ENCODE results near the gene HIF3A.
A peak's percentile ranks its signal among the peaks of the same experiment; 100 is the strongest.

Gene HIF3A

DNA sequence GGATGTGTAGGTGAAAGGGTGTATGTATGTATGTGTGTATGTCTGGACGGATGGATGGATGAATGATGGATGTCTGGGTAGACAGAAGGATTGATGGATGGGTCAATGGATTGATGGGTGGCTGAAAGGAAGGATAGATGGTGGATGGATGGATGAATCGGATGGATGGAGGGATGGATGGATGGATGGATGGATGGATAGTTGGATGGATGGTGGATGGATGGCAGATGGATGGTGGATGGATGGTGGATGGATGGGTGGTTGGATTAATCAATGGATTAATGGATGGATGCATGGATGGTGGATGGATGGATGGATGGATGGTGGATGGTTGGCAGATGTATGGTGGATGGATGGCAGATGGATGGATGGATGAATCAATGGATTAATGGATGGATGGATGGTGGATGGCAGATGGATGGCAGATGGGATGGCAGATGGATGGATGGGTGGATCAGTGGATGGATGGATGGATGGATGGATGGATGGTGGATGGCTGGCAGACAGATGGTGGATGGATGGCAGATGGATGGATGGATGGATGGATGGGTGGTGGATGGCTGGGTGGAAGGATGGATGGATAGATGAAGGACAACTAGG, 33.6 kb downstream of the HIF3A start:
- no peak for DNase-seq

DNA sequence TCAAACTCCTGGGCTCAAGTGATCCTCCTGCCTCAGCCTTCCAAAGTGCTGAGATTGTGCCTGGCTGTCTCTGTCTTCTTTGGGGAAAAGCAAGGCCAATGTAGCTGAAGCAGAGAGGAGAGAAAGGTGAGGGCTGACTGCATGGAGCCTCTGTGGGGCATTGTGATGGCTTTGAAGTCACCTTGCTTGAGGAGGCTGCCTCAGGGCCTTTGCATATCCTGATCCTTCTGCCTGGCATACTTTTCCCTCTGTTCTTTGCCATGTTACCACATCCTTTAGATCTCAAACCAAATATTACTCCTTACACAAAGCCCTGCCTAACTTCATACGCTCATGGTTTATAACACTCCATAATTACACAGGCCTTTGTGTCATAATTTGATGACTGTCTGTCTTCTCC, 40.6 kb downstream of the HIF3A start:
- DNase-seq: no peak

DNA sequence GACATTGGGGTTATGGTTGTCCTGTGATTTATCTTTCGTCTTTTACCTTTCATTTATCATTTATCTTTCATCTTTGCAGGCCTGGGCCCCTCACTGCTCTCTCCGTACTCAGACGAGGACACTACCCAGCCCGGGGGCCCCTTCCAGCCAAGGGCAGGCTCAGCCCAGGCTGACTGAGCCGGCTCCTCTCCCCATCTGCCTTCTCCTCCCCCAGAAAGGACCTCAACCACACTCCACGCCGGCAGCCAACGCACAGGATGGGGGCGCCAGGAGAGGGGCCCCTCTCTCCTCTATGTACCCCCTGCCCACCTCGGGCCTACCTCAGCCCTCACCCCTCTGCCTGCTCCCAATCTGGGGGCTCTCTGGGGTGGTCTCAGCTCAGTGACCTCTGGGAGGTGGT, 42.6 kb downstream of the HIF3A start:
- DNase-seq: no peak

DNA sequence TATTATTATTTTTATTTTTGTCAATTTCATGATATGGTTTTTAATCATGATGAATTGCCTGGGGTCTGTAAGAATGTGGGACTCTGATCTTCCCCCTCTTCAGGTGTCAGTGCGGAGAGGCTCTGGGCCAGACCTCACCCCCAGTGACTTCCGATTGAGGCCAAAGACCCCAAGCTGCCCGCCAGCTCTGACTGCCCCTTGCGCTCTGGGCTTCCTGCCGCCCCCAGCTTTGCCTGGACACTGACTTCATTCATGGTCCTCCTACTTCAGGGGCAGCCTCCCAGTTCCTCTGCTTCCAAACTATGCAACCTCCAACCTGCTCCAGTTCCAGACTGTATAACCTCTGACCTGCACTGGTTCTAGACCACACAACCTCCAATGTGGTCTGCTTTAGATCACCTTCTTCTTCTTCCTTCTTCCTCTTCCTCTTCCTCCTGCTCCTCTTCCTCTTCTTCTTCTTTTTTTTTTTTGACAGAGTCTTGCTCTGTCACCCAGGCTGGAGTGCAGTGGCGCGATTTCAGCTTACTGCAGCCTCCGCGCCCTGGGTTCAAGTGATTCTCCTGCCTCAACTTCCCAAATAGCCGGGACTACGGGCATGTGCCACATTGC, 43.3 kb downstream of the HIF3A start:
- DNase-seq: no peak

DNA sequence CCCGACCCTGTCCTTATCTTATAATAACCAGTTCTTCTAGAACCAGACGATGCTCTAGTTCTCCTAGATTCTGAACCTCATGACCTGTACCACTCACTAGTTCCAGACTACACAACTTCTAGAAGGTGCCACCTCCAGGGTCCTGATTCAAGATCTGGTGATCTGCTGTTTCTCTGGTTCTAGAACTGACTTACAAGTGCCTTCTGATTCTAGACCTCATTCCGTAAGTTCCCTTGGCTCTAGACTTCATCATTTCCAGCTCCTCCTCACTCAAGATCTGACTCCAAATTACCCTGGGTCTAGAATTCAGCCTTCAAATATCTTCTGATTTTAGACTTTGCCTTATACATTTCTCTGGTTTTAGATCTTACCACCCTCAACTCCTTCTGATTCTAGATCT, 45.1 kb downstream of the HIF3A start:
- no peak for DNase-seq

DNA sequence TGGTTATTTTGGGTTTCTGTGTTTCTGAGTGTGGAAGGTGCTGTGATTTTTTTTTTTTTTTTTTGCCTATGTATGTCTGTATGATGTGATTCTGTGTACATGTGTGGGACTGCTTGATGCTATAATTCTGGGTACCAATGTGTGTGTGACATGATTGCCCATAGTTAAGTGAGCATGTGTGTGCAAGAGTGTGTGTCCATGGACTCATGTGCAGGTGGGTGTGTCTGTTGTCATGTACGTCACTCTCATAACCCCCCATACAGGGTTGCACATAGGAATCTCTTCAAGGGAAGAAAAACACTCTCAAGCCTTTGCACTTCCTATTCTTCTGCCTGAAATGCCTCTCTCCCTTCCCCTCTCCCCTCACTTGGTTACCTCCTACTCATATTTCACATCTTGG, 47.5 kb downstream of the HIF3A start:
- DNase-seq: no peak

DNA sequence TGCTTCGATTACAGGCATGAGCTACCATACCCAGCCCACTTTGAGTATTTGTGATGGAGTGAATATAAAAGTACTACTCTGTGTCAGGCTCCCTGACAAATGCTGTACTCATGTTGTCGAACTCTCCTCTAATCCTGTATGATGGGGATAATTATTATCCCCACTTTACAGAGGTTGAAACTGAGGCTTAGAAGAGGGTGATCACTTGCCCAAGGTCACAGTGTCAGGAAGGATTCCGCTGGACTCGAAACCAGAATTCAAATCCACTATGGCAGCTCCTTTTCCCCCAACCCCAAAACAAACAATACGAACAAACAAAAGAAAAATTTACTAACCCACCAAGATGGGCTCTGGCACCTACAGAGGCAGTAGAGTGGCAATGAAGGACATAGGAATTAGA, 48.3 kb downstream of the HIF3A start:
- no peak for DNase-seq

DNA sequence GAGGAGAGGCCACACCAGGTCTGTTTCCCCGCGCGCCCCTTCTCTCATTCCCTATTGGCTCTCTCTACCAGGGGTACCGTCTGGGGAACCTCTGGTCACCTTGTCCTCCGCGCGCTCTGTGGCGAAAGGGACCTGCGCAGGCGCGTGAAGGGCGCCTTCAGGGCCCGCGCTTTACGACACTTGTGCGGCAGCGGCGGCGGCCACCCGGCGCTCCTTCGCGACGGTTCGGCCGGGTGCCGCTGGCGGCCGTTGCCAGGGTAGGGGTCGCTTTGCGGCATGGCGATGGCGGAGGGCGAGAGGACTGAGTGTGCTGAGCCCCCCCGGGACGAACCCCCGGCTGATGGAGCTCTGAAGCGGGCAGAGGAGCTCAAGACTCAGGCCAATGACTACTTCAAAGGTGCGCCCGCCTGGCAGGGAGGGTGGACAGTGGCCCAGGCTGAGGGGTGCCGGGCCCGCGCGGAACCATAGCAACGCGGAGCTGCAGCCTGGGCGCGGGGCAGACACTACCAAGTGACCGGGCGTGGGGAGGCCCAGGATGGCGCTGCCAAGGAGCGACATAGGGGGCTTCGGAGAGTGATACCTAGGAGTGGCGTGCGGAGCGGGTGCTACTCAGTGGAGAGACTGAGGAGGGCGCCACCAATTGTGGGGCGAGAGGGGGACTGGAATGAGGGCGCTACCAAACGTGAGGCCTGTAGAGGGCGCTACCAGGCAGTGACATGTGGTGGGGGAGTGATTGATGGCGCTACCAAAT, 50.2 kb downstream of the HIF3A start, which contains the start of gene PPP5C:
TSS of gene PPP5C (plus strand) at position 267 of the 751 bp plus-strand sequence. CDS start at position 277, 10 bp downstream.
- DNase-seq: peak; percentile 69 to 97 (median 79)

DNA sequence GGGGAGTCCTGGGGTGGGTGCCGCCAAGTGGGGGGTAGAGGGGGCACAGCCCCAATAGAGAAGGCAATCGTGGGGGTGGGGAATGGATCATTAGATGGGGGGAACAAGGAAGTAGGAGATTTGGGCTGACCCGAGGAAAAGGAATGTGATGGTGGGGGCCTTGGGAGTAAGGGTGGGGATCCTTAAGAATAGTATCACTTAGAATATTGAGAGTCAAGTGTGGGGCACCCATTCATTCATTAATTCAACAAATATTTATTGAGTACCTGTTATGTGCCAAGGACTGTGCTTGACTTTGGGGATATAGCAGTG, 50.7 kb downstream of the HIF3A start:
- DNase-seq: no peak

DNA sequence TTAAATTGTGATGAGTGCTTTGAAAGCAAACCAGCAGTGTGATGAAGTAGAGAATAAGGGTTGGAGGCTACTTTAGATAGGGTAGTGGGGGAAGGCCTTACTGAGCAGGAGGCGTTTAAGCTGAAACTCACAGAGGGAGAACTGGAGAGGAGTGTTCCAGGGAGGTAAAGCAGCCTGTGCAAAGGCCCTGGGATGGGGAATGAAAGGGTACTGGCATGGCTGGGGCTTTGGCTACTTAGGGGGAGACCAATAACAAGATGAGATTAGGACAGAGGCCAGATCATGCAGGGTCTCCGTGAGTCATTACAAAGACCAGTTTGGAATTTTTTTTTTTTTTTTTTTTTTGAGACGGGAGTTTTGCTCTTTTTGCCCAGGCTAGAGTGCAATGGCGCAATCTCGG, 51.1 kb downstream of the HIF3A start:
- DNase-seq: no peak

DNA sequence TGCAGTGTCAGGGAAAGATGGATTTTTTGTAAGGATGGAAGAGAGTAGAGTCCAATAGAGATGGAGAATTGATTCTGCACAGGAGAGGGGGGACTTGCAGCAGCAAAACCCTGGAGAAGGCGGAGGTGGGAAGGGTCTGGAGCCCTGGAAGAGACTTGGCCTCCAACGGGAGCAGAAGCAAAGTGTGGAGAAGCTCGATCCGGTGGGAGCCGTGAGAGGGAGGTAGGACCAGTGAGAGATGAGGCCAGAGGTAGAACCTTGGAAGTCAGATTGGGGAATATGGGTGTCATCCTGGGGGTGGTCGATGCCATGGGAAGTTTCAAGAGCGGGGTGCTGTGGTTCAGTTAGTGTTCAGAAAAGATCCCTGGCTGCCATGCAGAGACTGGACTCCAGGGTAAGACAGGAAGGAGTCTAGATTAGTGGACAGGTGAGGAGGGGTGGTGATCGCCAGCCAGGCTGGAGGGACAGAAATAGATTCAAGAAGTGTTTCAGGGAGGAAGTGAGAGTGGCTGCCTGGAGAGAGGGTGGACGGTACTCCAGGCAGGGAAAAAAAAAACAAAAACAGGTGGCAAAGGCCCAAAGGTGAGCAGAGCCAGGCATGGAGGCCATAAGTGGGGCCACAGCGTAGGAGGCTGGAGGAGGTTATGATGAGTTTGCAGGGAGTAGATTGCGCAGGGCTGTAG, 52.6 kb downstream of the HIF3A start:
- DNase-seq: no peak

DNA sequence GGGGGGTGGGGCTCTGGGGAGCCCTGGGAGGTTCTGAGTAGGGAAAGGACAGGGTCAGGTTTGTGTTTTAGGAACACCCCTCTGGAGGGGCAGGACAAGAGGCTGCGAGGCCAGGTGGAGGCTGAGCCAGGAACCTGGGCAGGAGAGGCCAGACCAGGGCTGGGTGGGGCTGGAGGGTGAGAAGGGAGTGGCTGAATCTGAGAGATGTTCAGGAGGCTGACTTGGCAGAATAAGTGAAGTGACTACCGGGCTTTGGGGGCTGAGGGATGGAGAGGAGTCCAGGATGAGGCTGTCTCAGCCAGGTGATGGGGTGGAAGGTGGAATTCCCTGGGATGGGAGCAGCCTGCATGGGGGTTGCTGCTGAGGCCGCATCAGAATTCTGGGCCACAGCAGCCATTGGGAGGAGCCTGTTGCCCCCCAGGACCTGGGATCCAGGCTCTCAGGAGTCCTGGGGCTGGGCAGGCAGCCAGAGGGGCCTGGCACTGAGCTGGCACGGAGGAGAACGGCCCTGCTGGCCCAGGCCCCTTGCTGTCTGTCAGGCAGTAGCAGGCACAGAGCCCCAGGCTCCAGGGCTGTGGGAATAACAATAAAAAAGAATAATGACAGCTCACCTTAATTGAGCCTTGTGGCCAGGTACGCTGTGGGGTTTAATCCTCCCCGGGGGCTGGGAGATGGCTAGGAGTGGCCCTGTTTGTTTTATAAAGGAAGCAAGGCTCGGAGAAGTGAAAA, 53.4 kb downstream of the HIF3A start:
- peak in 1 of 5 experiments; percentile 22 for DNase-seq

DNA sequence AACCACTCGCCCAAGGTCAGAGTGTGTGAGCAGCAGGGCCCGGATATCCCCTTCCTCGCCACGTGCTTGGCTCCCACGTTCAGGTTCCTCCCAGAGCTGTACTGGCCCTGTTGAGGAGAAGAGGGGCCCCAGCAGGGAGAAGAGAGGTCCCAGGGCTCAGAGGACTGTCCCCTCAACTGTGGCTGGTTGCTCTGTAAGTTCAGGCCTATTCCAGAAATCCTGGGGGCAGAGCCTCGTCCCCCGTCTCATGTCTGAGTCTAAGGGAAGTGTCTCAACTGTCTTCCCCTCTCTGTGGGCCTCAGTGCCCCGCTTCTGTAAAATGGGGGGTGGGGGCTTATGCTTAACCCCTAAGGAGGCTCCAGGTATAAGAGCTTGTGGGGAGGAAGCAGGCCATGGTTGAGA, 53.9 kb downstream of the HIF3A start:
- peak in 1 of 5 experiments; percentile 50 for DNase-seq

DNA sequence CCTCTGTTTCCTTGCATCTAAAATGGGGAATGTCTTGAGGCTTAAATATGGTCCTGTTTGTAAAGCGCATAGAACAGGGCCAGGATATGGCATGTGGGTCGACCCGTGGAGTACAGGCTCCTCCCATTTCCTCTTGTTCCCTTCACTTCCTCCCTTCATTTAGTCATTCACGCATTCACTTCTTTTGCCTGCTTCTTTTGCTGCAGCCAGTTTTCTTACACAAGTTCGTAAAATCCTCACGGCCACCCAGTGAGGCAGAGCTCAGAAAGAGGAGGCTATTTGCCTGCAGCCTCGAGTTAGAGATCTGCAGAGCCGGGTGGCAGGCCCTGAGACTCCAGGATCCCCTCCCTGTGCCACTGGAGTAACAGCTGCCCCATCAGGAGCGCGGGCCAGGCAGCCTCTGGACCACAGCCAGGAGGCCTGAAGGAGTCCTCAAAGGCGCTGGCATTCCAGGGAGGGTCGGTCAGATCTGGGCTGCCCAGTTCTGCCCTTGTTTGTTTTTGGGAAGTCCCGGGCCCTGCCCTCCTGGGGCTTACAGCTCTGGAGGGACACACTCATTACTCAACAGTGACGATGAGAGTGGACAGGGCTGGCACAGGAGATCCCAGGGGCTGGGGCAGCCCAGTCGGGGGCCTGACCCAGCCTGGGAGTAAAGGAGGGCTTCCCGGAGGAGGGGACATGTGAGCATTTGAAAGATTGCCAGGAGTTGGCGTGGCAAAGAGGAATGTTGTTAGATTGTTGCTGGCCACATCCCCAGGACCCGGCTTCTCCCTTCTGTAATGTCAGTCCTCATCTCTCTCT, 54.6 kb downstream of the HIF3A start:
- DNase-seq: peak in 1 of 5 experiments; percentile 74

DNA sequence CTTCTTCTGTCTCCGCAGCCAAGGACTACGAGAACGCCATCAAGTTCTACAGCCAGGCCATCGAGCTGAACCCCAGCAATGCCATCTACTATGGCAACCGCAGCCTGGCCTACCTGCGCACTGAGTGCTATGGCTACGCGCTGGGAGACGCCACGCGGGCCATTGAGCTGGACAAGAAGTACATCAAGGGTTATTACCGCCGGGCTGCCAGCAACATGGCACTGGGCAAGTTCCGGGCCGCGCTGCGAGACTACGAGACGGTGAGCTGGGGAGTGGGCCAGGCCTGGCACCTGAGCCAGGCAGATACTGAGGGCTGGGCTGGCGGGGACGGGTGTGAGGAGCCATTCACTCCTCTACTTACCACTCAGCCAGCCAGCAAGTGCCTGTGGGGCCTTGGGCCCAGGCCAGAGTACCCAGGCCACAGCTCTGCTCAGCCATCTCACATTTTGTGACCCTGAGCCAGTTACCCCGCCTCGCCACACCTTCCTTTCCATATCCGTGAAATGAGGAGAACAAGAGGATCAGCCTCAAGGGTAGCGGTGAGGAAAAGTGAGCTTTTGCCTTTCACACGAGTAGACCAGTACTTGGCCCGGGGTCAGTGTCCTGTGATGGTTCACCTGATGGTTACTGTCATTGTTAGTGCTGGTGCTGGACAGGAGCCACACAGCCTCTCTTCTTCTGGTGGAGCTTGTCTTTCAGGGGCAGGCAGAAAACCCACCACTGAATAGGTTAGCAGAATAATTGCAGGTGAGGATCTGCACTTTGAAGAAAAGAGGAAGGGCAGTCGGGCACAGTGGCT, 57.1 kb downstream of the HIF3A start:
- DNase-seq: no peak

DNA sequence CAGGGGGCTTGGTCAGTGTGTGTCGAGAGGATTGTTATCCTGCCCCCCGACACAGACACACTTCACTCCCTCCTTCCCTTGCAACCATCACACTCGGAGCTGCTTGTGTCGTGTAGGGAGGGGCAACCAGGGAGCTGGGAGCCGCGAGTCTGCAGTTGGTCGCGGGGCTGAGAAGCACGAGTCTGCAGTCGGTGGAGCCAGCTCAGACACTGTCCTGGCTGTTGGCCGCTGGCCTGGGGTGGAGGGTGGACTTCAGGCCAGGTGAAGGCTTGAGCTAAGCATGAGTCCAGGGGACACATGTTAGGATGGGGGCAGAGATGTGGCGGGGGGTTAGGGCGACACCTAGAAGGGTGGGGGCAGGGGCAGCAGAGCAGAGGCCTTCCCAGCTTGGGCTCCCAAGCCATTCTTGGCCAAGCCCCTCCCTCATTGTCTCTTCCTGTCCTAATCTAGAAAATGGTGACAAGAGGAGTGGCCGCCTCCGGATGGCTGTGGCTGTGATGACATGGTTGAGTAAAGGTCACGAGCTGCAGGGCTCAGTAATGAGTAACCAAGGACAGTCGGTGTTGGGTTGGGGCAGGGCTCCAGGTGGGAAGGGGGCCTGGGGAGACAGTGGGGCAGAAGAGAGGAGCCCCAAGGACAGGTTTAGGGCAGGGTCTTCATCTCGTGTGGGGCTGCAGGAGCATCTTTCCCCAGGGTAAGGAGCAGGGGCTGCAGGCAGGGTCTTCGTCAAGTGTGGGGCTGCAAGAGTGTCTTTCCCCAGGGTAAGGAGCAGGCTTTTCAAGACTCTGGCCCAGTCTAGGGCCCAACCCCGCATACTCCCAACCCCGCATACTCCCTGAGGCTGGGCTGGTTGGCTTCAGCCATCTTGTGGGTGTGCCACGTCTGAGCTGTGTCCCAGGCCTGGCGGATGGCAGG, 58.6 kb downstream of the HIF3A start:
- no peak for DNase-seq

DNA sequence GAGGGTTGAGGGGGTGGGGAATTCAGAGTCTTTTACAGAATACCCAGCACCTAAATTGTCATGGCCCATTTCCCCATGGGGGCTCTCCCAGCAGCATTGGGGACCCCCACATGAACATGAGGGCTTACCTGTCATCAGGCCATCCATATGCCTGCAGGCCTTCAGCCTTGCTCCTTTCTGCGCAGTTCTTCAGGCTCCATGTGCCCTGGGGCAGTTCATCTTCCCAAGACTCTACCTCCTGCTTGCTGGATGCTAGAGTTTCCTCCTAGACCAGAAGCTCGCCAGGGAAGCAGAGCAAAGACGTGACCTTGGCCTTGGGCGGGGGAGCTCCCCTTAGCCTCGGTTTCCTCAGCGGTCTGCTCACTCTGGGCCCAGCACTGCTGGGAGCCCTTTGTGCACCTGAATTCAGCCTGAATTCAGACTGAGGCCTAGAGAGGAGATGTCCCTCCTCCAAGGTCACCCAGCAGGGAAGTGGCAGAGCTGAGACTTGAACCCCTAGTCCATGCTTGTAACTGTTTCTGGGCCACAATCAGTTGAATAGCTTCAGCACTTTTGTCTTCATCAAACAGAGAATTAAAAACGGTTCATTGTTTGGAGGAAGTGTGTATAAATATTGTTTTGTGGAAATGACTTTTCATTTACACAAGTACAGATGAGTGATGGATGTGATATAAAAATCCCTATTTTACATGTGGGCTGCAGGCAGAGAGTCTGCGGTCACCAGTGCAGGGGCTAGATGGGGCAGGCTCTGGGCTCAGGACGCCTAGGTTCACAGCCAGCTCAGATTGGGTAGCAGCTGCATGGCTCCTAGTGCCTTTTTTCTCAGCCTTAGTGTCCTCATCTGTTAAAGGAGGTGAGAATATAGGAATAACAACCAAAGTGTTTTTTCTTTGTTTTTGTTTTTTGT, 59.6 kb downstream of the HIF3A start:
- DNase-seq: no peak

DNA sequence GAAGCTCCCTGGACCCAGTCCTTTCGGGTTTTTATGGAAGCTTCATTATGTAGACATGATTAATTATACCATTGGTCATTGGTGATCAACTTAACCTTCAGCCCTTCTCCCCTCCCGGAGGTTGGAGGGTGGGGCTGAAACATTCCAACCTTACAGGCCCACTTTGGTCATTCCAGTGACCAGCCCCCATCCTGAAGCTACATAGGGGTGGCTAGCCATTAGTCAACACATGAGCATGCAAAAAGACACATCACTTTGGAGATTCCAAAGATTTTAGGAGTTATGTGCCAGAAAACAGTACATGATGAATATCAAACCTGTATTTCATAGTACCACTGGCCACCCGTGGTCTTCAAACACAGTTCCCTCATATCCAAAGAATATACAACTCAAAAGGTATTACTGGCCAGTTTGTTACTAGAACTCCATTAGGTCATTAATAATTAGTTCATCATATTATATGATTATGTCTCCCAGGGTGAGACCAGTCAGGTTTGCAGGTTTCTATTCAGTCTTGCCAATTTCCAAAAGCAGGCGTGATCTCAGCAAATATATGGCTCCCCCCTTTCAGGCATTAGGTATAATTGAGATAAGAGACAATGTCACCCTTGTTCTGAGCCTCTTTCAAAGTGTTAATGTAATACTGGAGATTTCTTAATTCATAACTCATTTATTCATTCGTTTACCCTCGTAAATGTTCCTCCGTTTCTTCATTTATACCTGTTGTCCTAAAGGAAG, 61.2 kb downstream of the HIF3A start:
- no peak for DNase-seq
